ENCODE measurements around the gene WIPF3. TPM values are rescaled to one million over a fixed set of nuclear protein-coding genes. Genes with fewer than 3 reads are reported as not detected.

WIPF3 gene
- total and polyA plus RNA-seq, 10 of the 15 experiments (the other 5 are each of a cell fraction or from before 2014, with no cell fraction given), result 0.03 to 0.05 TPM; not detected in 8

DNA sequence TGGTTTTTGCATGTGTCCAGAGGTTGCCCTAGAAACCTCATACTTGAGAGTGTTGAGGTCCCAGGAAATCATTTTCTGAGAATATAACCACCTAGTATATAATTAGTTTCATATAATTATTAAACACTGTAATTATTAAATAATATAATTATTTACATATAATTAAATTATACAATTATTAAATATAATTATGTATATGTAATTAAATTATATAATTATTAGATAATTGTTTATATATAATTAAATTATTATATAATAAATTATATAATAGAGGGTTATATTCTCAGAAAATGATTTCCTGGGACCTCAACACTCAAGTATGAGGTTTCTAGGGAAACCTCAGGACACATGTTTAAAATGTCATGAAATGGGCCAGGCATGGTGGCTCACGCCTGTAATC lies 155.7 kb downstream of the WIPF3 start (continued):
- TF ChIP-seq, protein P1, sequence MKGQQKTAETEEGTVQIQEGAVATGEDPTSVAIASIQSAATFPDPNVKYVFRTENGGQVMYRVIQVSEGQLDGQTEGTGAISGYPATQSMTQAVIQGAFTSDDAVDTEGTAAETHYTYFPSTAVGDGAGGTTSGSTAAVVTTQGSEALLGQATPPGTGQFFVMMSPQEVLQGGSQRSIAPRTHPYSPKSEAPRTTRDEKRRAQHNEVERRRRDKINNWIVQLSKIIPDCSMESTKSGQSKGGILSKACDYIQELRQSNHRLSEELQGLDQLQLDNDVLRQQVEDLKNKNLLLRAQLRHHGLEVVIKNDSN (IDR thresholded peaks at IDR 0.05; ENCODE audit: borderline replicate concordance, extremely low read length, insufficient read depth, low read depth, low read length), result no peak
- TF ChIP-seq WRNIP1 (IDR thresholded peaks at IDR 0.05; ENCODE audit: borderline replicate concordance, low read depth, low read length) (no peak), ZNF384 (IDR thresholded peaks at IDR 0.05; ENCODE audit: borderline replicate concordance, low read depth, low read length) (no peak)

DNA sequence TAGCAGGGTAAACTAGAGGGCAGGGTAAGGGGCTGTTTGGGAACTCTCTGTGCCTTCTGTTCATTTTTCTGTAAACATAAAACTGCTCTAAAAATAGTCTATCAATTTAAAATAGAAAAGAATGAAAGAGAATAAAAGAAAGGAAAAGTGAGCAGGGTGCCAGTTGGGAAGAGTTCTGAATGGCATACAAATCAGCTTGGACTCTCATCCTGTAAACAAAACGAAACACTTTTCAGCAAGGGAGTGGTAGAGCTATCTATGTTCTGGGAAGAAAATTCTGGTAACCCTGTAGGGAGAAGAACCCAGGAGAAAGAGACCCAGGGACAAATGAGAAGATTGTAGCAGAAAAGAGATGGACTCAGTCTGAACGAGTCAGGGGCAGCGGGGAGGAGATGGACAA lies 158.7 kb downstream of the WIPF3 start:
- ATAC-seq, result no peak
- no peak overlapping the region for H3K27ac ChIP-seq (ENCODE audit: control insufficient read depth, insufficient read depth)
- no peak for DNase-seq (ENCODE audit: low read depth, low spot score)
- H3K36me3 ChIP-seq (ENCODE audit: control insufficient read depth in 2 of 2, insufficient read depth in 2 of 2, low read length in 1 of 2), result peaks cover 4 to 18% of the 10 kb centered on the region in 2 experiments; a peak in 3 of 4 replicates
- WGBS (ENCODE audit: insufficient coverage, insufficient replicate concordance, low lambda C conversion rate, missing lambda C conversion rate), result 80% methylated on average over 3 of the region's 3 CpGs
- H3K9ac ChIP-seq (ENCODE audit: control insufficient read depth, insufficient read depth, low read length), result no peak overlapping the region
- no peak overlapping the region for H2AFZ ChIP-seq (ENCODE audit: control insufficient read depth, low read depth, low read length)
- H3K4me1 ChIP-seq (ENCODE audit: control insufficient read depth, insufficient read depth, low read length), result no peaks in the 10 kb centered on the region
- no peak for FAIRE-seq
- no TSS peak for BruUV-seq (replicated peaks)
- ChIA-PET RAD21 (ENCODE audit: unreplicated experiment) (no interaction called here), SMC1A (ENCODE audit: uncharacterized antibody, unreplicated experiment) (interaction anchor here (1.3 kb wide), 1 partner anchor 16 kb away, joined by 3 read pairs; no protein-coding TSS in a partner anchor), CTCF (interaction anchor here (1.3 to 1.4 kb wide), 3 partner anchors 10 to 97 kb away, joined by 3 to 5 read pairs (median 3); no protein-coding TSS in a partner anchor), POLR2A (no interaction called here)
- H3K27me3 ChIP-seq (replicated peaks in 1 of 2; ENCODE audit: control insufficient read depth in 2 of 2, insufficient read depth in 2 of 2, low read length in 1 of 2), result no peaks in the 10 kb centered on the region
- in situ Hi-C loops (cut with MboI), result no loop called here
- no peaks in the 10 kb centered on the region for H4K20me1 ChIP-seq (ENCODE audit: control insufficient read depth, insufficient read depth)
- no peak overlapping the region for H3K4me2 ChIP-seq (ENCODE audit: control insufficient read depth, insufficient read depth)
- H3K79me2 ChIP-seq (ENCODE audit: control insufficient read depth, insufficient read depth, low read length), result no peaks in the 10 kb centered on the region
- H3K4me3 ChIP-seq, result no peak overlapping the region
- H3K9me3 ChIP-seq (replicated peaks; ENCODE audit: control insufficient read depth, insufficient read depth, low read length), result no peaks in the 10 kb centered on the region
- intact Hi-C loops (cut with micrococcal nuclease; ENCODE audit: unreplicated experiment), result no loop called here
- TF ChIP-seq PAX8 (IDR thresholded peaks at IDR 0.05), result no peak
- no peak for TF ChIP-seq JUNB (IDR thresholded peaks at IDR 0.05)
- TF ChIP-seq ZNF274 (IDR thresholded peaks at IDR 0.05; ENCODE audit: insufficient read depth, insufficient read length), result no peak
- TF ChIP-seq SUZ12 (IDR thresholded peaks at IDR 0.05; ENCODE audit: unreplicated experiment), result no peak
- TF ChIP-seq CBFB (IDR thresholded peaks at IDR 0.05; ENCODE audit: low read depth), result no peak
- no peak for TF ChIP-seq DPF2 (IDR thresholded peaks at IDR 0.05)
- no peak for TF ChIP-seq ZBTB4 (CRISPR knock-in tag; IDR thresholded peaks at IDR 0.05)
- TF ChIP-seq FOXK2 (IDR thresholded peaks at IDR 0.05), result no peak
- TF ChIP-seq, protein P2, sequence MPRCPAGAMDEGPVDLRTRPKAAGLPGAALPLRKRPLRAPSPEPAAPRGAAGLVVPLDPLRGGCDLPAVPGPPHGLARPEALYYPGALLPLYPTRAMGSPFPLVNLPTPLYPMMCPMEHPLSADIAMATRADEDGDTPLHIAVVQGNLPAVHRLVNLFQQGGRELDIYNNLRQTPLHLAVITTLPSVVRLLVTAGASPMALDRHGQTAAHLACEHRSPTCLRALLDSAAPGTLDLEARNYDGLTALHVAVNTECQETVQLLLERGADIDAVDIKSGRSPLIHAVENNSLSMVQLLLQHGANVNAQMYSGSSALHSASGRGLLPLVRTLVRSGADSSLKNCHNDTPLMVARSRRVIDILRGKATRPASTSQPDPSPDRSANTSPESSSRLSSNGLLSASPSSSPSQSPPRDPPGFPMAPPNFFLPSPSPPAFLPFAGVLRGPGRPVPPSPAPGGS (IDR thresholded peaks at IDR 0.05; ENCODE audit: borderline replicate concordance, insufficient read depth, low read depth, low read length, poor library complexity, severe bottlenecking), result no peak
- no peak for TF ChIP-seq RCOR1 (conservative IDR thresholded peaks at IDR 0.05; ENCODE audit: low read depth, low read length)
- TF ChIP-seq USF2 (IDR thresholded peaks at IDR 0.05; ENCODE audit: borderline replicate concordance, low read depth, low read length), result no peak
- no peak for TF ChIP-seq MEF2A (IDR thresholded peaks at IDR 0.05; ENCODE audit: insufficient read depth, low read depth, low read length)
- TF ChIP-seq RBBP5 (conservative IDR thresholded peaks at IDR 0.05), result no peak
- TF ChIP-seq EED (IDR thresholded peaks at IDR 0.05; ENCODE audit: low read depth), result no peak
- no peak for TF ChIP-seq MAX (IDR thresholded peaks at IDR 0.05; ENCODE audit: low read depth, low read length)

Measured in GM12878 (cell line).